ENCODE results near the gene ANKS1A. TPM values are rescaled to one million over a fixed set of nuclear protein-coding genes. Genes with fewer than 3 reads are reported as not detected.

The ANKS1A gene
- total and polyA plus RNA-seq, 2 of the 4 experiments (the other 2 are of a cell fraction): 7.2 to 7.5 TPM

- Histone ChIP-seq H2BK120ac (ENCODE audit: low read depth, low read length) (no peak overlapping the region), H4K91ac (ENCODE audit: insufficient read depth, low read depth, low read length) (no peak overlapping the region), H3K9me3 (ENCODE audit: control insufficient read depth, insufficient read depth, low read length) (no peaks in the 10 kb centered on the region), H3K14ac (replicated peaks; ENCODE audit: low read depth, low read length) (no peak overlapping the region), H4K8ac (ENCODE audit: low read depth in 2 of 2, low read length in 2 of 2) (no peak overlapping the region), H3K23ac (ENCODE audit: low read depth, low read length) (no peak overlapping the region), H2BK20ac (ENCODE audit: low read depth, low read length) (no peak overlapping the region), H2BK15ac (ENCODE audit: low read depth, low read length) (no peak overlapping the region), H3K56ac (ENCODE audit: extremely low read depth, insufficient read depth, low read length) (no peak overlapping the region), H4K5ac (ENCODE audit: low read depth, low read length) (no peak overlapping the region), H2AK9ac (replicated peaks; ENCODE audit: low read depth, low read length, poor library complexity) (no peak overlapping the region), H3K79me1 (ENCODE audit: low read depth in 1 of 2, low read length in 2 of 2) (no peaks in the 10 kb centered on the region), H3K4me1 (ENCODE audit: control insufficient read depth, insufficient read depth, low read length) (peaks cover 3% of the 10 kb centered on the region), H2AFZ (replicated peaks; ENCODE audit: low read length, poor library complexity) (no peak overlapping the region), H3K4ac (ENCODE audit: low read depth, low read length) (no peak overlapping the region), H2BK5ac (ENCODE audit: low read depth, low read length, poor library complexity, severe bottlenecking) (no peak overlapping the region), H2AK5ac (ENCODE audit: low read depth, low read length) (no peak overlapping the region), H3K18ac (ENCODE audit: low read depth, low read length) (no peak overlapping the region), H4K20me1 (ENCODE audit: insufficient read depth, low read length) (no peaks in the 10 kb centered on the region), H3K27ac (ENCODE audit: insufficient read depth, low read length) (no peak overlapping the region), H3K9ac (ENCODE audit: low read depth, low read length) (no peak overlapping the region), H3K27me3 (ENCODE audit: control insufficient read depth, insufficient read depth, low read length) (no peaks in the 10 kb centered on the region), H3K9me1 (ENCODE audit: insufficient read depth, low read length) (peaks cover 6% of the 10 kb centered on the region; the same call in 1 of the 2 replicates), H3K4me3 (ENCODE audit: insufficient read depth, low read depth, low read length) (no peak overlapping the region), H3K36me3 (ENCODE audit: control insufficient read depth, insufficient read depth, low read length) (peaks cover 26% of the 10 kb centered on the region), H3K4me2 (ENCODE audit: low read depth, low read length) (no peak overlapping the region)
- 80% methylated on average over 1 of the region's 8 CpGs; no CpG with 5 or more reads in 1 of the 2 experiments for WGBS, 2 experiments (ENCODE audit: extremely low coverage in 2 of 2, insufficient read length in 1 of 2)
- intact Hi-C loops (cut with micrococcal nuclease) (loop anchor here (2.0 kb wide), 1 partner anchor 33 kb away; no protein-coding TSS in a partner anchor), in situ Hi-C loops (cut with MboI; ENCODE audit: low sequenced_read_pairs) (no loop called here), dilution Hi-C loops (cut with HindIII; ENCODE audit: low sequenced_read_pairs, unreplicated experiment) (no loop called here)
- CTCF ChIA-PET: no interaction called here
- TF ChIP-seq CEBPB (IDR thresholded peaks at IDR 0.05; ENCODE audit: low read depth, low read length) (no peak), MAZ (IDR thresholded peaks at IDR 0.05; ENCODE audit: borderline replicate concordance, low read depth, low read length) (no peak), MAFK (IDR thresholded peaks at IDR 0.05; ENCODE audit: low read depth, low read length) (no peak), BHLHE40 (IDR thresholded peaks at IDR 0.05; ENCODE audit: low read depth, low read length) (no peak), MXI1 (IDR thresholded peaks at IDR 0.05; ENCODE audit: borderline replicate concordance, low read depth, low read length) (no peak), CTCF (conservative IDR thresholded peaks at IDR 0.05; ENCODE audit: low read depth, low read length) (no peak), CHD1 (IDR thresholded peaks at IDR 0.05; ENCODE audit: low read depth, low read length) (no peak), RCOR1 (IDR thresholded peaks at IDR 0.05; ENCODE audit: insufficient replicate concordance, low read length) (no peak), USF2 (IDR thresholded peaks at IDR 0.05; ENCODE audit: low read depth, low read length) (no peak), POLR2A (IDR thresholded peaks at IDR 0.05; ENCODE audit: low read depth, low read length) (no peak), FOS (IDR thresholded peaks at IDR 0.05; ENCODE audit: low read depth, low read length) (no peak), RFX5 (IDR thresholded peaks at IDR 0.05; ENCODE audit: low read depth, low read length) (no peak), NFE2L2 (IDR thresholded peaks at IDR 0.05; ENCODE audit: low read depth, low read length) (no peak), RAD21 (IDR thresholded peaks at IDR 0.05; ENCODE audit: low read length) (no peak), SMC3 (IDR thresholded peaks at IDR 0.05; ENCODE audit: low read depth, low read length) (no peak), ELK1 (IDR thresholded peaks at IDR 0.05; ENCODE audit: borderline replicate concordance, low read depth, low read length) (no peak)
- POLR2A ChIA-PET (ENCODE audit: unreplicated experiment): no interaction called here
- DNase-seq: no peak
- ATAC-seq (ENCODE audit: low read depth): no peak
- BruUV-seq (replicated peaks): no TSS peak
These were observed 175.2 kb downstream of the ANKS1A start for GRCh38 chr6:35064290-35064689.

Measured in IMR-90 (cell line).